OCI-LY7 (cell line): Measurements from ENCODE around the gene DLGAP3. TPM values are rescaled to one million over a fixed set of nuclear protein-coding genes. Genes with fewer than 3 reads are reported as not detected.

Experiments used
- BruUV-seq: library from RNA; stranded (reverse); fragments of 400-500 nt; replicated peaks from 2 replicates; lab custom pipeline; 2021; lab: Mats Ljungman, UMichigan
- CTCF ChIA-PET: fragments of 300-600 bp; sonication (Branson Sonifier 250); formaldehyde crosslinking; loops from one replicate; lab custom pipeline; 2022; ENCODE audit warnings: antibody characterized with exemption; ENCODE audit not compliant: unreplicated experiment; lab: Charles Lee
- POLR2A ChIA-PET: fragments of 300-600 bp; sonication (Branson Sonifier 250); formaldehyde crosslinking; loops from one replicate; lab custom pipeline; 2022; ENCODE audit warnings: antibody characterized with exemption; lab: Charles Lee
- DNase-seq: peaks from one replicate; pipeline ENCODE4 v3.0.0-alpha.2; 2015; ENCODE audit warnings: low spot score
- H2AFZ ChIP-seq: fragments of 200-600 bp; sonication (generic), shearing (Covaris generic); 2 replicates; pipeline ENCODE4 v1.6.1; 2014; ENCODE audit warnings: mild to moderate bottlenecking, antibody characterized with exemption, low read length, moderate library complexity
- H3K27ac ChIP-seq: fragments of 200-600 bp; sonication (generic); 2 replicates; pipeline ENCODE4 v1.5.1; 2014; ENCODE audit warnings: mixed run types, low read depth, mild to moderate bottlenecking, moderate library complexity, low read length, inconsistent platforms; ENCODE audit not compliant: poor library complexity, severe bottlenecking
- H3K36me3 ChIP-seq: fragments of 200-600 bp; sonication (generic); 2 replicates; pipeline ENCODE4 v1.6.1; 2014; ENCODE audit warnings: mild to moderate bottlenecking, antibody characterized with exemption, low read length, moderate library complexity, mixed read lengths; ENCODE audit not compliant: insufficient read depth
- H3K4me1 ChIP-seq: fragments of 200-600 bp; sonication (generic); 2 replicates; pipeline ENCODE4 v1.5.1; 2014; ENCODE audit warnings: mild to moderate bottlenecking, low read length; ENCODE audit not compliant: insufficient read depth, poor library complexity, severe bottlenecking
- H3K4me2 ChIP-seq: fragments of 200-600 bp; sonication (generic); 2 replicates; pipeline ENCODE4 v1.6.1; 2014; ENCODE audit warnings: mild to moderate bottlenecking, low read length
- H3K4me3 ChIP-seq: fragments of 200-600 bp; sonication (generic); 2 replicates; pipeline ENCODE4 v1.5.1; 2014; ENCODE audit warnings: mild to moderate bottlenecking, low read depth, low read length; ENCODE audit not compliant: poor library complexity, severe bottlenecking
- H3K79me2 ChIP-seq: fragments of 200-600 bp; sonication (generic); 2 replicates; pipeline ENCODE4 v1.6.1; 2016; ENCODE audit warnings: low read depth, mild to moderate bottlenecking, low read length, moderate library complexity, mixed read lengths; ENCODE audit not compliant: insufficient read depth
- H3K9me2 ChIP-seq: fragments of 200-600 bp; sonication (generic); 2 replicates; pipeline ENCODE4 v1.6.1; 2016; ENCODE audit warnings: mild to moderate bottlenecking, low read length, mixed read lengths; ENCODE audit not compliant: insufficient read depth
- H3K9me3 ChIP-seq: fragments of 200-600 bp; sonication (generic); 2 replicates; pipeline ENCODE4 v1.6.1; 2014; ENCODE audit warnings: mild to moderate bottlenecking, mixed run types, low read length, mixed read lengths
- H4K20me1 ChIP-seq: fragments of 200-600 bp; sonication (generic); 2 replicates; pipeline ENCODE4 v1.6.1; 2014; ENCODE audit warnings: mild to moderate bottlenecking, antibody characterized with exemption, low read length, moderate library complexity, mixed read lengths; ENCODE audit not compliant: insufficient read depth
- CTCF ChIP-seq: fragments of 200-600 bp; sonication (generic); conservative IDR thresholded peaks from 2 replicates; pipeline ENCODE4 v1.5.1; 2014; ENCODE audit warnings: mild to moderate bottlenecking, antibody characterized with exemption, low read length, moderate library complexity, mixed read lengths
- EZH2phosphoT487 ChIP-seq: fragments of 200-600 bp; sonication (generic); IDR thresholded peaks from 2 replicates; pipeline ENCODE4 v1.6.1; 2018; ENCODE audit warnings: low read depth, borderline replicate concordance, mild to moderate bottlenecking, mixed run types, antibody characterized with exemption, low read length, moderate library complexity, mixed read lengths
- intact Hi-C: fragments of 100-400 bp; cut with micrococcal nuclease; formaldehyde crosslinking; loops from one replicate; pipeline ENCODE4 v1.10.0; 2022; ENCODE audit not compliant: unreplicated experiment
- total RNA-seq, 2 experiments: library from RNA; depleted of rRNA in 1 of 2; stranded (reverse); fragments of >200 nt in 1 of 2; shearing (Covaris generic) in 1 of 2; gene quantifications; 2 replicates each; pipeline ENCODE4 v1.2.3, GENCODE V29; 2014 to 2022

The DLGAP3 gene
- total RNA-seq, 2 experiments from 2014 or later = 0.44 to 0.47 TPM

DNA sequence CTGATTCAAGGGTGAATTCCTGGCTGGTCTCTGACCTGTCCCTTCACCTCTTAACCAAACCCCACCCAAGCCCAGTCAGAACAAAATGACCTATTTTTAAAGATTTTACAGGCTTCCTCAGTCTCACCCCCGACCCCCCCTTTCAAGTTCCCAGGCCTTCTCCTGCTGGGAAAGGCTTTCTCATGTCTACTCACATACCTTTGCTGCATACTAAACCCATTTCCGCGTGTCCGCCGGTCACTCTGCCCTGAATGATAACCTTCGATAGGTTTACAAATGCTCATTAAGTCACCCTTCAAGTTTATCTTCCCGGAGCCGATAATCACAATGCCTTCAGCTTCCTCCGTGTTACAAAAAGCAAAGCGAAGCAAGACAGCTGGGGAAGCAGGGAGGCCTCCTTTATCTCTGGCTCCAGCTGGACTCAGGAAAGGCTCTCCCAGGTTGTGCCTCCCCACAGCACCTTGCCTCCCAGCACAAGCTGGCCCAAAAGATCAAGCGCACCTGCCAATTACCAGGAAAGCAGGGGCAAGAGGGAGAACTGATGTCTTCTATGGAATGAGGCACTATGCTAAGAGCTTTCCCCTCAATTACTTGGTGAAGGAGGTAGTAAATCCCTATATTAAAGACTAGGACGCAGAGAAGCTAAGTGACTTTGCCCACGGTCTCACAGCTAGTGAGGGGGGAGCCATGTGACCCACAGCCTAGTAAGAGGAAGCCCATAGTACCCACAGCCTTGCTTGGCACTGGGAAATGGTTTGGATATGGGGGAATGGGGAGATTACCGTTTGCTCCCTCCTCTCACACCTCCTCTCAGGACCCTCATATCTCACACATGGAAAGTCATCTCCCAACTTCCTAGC is 85.8 kb downstream of the DLGAP3 start:
- Histone ChIP-seq H3K9me2 (no peaks in the 10 kb centered on the region), H3K9me3 (no peaks in the 10 kb centered on the region), H3K36me3 (no peaks in the 10 kb centered on the region), H3K27ac (no peak overlapping the region), H3K4me1 (no peaks in the 10 kb centered on the region), H3K79me2 (no peaks in the 10 kb centered on the region), H2AFZ (no peak overlapping the region), H4K20me1 (no peaks in the 10 kb centered on the region), H3K4me2 (no peak overlapping the region), H3K4me3 (no peak overlapping the region)
- ChIA-PET CTCF (no interaction called here), POLR2A (no interaction called here)
- TF ChIP-seq CTCF = no peak
- TF ChIP-seq EZH2phosphoT487 = no peak
- intact Hi-C loops = no loop called here
- no peak for DNase-seq
- BruUV-seq = no TSS peak

- Histone ChIP-seq H3K27ac (no peak overlapping the region), H3K4me1 (no peaks in the 10 kb centered on the region), H3K4me2 (no peak overlapping the region), H3K4me3 (no peak overlapping the region), H4K20me1 (no peaks in the 10 kb centered on the region), H3K36me3 (no peaks in the 10 kb centered on the region), H3K9me2 (no peaks in the 10 kb centered on the region), H3K9me3 (no peaks in the 10 kb centered on the region), H3K79me2 (no peaks in the 10 kb centered on the region), H2AFZ (no peak overlapping the region)
- DNase-seq = no peak
- intact Hi-C loops = no loop called here
- no TSS peak for BruUV-seq
- TF ChIP-seq CTCF (no peak), EZH2phosphoT487 (no peak)
- ChIA-PET POLR2A (no interaction called here), CTCF (no interaction called here)
Observed at GRCh38 chr1:34842952-34843371, 86.5 kb downstream of the DLGAP3 start.

GRCh38 chr1:34842073-34842472 is 87.4 kb downstream of the DLGAP3 start:
- POLR2A ChIA-PET = no interaction called here
- DNase-seq = no peak
- no peak for TF ChIP-seq EZH2phosphoT487
- TF ChIP-seq CTCF = no peak

More at GRCh38 chr1:34842073-34842472, 87.4 kb downstream of the DLGAP3 start:
- H3K9me2 ChIP-seq = no peaks in the 10 kb centered on the region
- H3K79me2 ChIP-seq = no peaks in the 10 kb centered on the region
- H2AFZ ChIP-seq = no peak overlapping the region
- intact Hi-C loops = no loop called here
- no peak overlapping the region for H3K27ac ChIP-seq
- no peaks in the 10 kb centered on the region for H3K4me1 ChIP-seq
- H3K4me3 ChIP-seq = no peak overlapping the region
- H4K20me1 ChIP-seq = no peaks in the 10 kb centered on the region
- no peaks in the 10 kb centered on the region for H3K9me3 ChIP-seq
- CTCF ChIA-PET = no interaction called here
- H3K4me2 ChIP-seq = no peak overlapping the region
- no peaks in the 10 kb centered on the region for H3K36me3 ChIP-seq
- BruUV-seq = no TSS peak
